ENCODE results near the gene ROCK2.

DNA sequence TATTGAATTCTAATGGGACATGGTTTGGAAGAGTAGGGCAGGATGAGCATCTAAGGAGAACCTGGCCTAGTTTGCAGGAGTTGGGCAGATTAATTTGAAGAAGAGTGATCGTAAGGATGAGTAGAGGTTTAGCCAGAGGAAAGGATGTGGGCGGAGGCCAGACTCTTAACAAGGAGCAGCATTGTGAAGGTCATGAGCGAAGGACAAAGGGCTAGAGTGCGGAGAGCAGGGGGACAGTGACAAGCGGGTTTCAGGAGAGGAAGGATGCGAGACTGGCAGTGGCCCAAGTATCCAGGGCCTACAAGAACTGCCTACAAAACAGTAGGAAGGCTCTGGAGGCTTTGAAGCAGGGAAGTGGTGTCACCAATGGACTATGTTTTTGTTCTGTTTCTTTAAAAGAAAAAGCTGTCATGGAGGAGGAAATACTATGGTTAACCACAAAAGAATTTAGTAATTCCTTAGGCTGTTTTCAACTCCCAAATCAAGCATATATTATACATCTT is 169.1 kb downstream of the ROCK2 start:
- TF ChIP-seq, protein P1, sequence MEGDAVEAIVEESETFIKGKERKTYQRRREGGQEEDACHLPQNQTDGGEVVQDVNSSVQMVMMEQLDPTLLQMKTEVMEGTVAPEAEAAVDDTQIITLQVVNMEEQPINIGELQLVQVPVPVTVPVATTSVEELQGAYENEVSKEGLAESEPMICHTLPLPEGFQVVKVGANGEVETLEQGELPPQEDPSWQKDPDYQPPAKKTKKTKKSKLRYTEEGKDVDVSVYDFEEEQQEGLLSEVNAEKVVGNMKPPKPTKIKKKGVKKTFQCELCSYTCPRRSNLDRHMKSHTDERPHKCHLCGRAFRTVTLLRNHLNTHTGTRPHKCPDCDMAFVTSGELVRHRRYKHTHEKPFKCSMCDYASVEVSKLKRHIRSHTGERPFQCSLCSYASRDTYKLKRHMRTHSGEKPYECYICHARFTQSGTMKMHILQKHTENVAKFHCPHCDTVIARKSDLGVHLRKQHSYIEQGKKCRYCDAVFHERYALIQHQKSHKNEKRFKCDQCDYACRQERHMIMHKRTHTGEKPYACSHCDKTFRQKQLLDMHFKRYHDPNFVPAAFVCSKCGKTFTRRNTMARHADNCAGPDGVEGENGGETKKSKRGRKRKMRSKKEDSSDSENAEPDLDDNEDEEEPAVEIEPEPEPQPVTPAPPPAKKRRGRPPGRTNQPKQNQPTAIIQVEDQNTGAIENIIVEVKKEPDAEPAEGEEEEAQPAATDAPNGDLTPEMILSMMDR (IDR thresholded peaks at IDR 0.05), result no peak
- TF ChIP-seq POLR2A (IDR thresholded peaks at IDR 0.05), result no peak
